Stimulated activated CD8-positive, alpha-beta memory T cell treated with anti-CD3 and anti-CD28 coated beads, Interleukin-4, amount 100 ng/mL, for 4 hours (primary cell): ENCODE measurements around the gene MAN2A1.

Experiments
- DNase-seq, 2 donors: peaks; one replicate each; pipeline ENCODE4 v3.0.0-alpha.2; 2020; ENCODE audit warnings: low read depth in 2 of 2, low spot score in 1 of 2

The MAN2A1 gene

GRCh38 chr5:109900461-109900860 is 210.7 kb downstream of the MAN2A1 start:
- DNase-seq, result no peak

GRCh38 chr5:109900911-109901627 is 211.3 kb downstream of the MAN2A1 start:
- no peak for DNase-seq

DNA sequence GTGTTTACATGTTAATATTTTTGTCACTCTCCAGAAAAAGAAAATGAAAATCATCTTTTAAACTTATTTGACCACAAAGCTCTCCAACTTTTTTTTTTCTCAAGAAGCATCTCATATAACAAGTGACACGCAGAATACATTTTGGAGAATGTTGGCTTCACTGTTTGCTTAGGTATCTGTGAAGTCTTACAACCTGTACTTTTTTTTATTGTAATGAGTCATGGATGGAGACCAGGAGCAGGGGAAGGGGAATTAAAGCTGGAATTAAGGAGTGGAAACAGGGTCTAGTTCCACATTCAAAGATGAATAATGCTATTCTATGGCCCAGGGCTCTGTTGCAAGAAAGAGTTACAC is 211.9 kb downstream of the MAN2A1 start:
- no peak for DNase-seq

DNA sequence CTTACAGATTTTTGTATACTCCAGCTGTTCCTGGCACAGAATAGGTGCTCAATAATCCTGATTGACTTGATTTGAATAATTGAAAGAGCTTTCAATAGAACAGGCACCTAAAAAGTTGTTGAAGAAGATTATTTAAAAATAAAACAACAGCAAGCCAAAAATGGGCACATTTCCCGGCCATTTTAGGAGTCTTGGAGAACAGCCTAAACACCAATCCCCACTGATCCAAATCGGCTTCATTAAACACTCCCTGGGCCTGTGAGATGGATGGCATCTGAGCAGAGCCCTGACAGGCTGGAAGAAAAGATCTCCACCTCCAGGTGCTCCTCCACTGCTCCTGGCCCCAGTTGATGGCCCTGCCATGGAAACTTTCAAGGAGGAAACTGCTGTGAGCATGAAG is 213.3 kb downstream of the MAN2A1 start:
- DNase-seq, result no peak

- no peak for DNase-seq
Observed at GRCh38 chr5:109905906-109906305, 216.2 kb downstream of the MAN2A1 start.

DNA sequence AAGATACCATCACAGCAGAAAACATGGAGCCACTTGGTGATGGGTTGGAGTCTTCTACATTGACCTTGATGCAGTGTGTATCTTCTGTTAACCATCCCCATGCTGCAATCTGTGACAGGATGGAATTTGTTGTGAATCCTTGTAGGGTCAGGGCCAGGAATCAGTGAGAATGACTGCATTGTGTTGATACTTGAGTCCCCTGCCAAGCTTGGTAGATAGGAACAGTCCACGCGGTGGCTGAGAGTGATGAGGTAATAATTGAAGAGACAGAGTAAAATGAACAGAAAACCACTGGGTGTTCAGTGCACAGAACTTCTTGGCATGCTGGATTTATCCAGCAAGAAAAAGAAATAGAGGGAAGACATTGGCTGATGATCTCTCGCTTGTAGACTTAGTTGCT is 217.5 kb downstream of the MAN2A1 start:
- no peak for DNase-seq

DNA sequence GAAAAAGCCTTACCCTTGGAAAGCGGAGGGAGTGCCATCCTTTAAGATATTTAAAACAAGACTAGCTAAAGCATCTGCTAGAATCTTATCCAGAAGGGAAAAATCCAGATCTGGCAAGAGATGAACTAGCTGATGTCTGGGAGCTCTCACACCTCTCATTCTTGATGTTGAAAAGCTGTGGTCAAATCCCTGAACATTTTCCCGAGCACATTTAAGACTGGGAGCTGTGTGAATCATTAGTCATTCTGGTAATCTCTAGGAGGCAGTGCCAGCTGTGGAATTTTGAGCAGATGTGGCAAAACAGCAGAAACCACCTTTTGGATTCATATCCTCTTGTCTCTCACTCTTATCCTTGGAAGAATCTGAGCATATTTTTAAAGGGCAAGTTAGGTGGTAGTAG is 218.0 kb downstream of the MAN2A1 start:
- no peak for DNase-seq

GRCh38 chr5:109908366-109908765 is 218.6 kb downstream of the MAN2A1 start:
- no peak for DNase-seq

- no peak for DNase-seq
Observed at GRCh38 chr5:109910874-109911273, 221.1 kb downstream of the MAN2A1 start.

DNA sequence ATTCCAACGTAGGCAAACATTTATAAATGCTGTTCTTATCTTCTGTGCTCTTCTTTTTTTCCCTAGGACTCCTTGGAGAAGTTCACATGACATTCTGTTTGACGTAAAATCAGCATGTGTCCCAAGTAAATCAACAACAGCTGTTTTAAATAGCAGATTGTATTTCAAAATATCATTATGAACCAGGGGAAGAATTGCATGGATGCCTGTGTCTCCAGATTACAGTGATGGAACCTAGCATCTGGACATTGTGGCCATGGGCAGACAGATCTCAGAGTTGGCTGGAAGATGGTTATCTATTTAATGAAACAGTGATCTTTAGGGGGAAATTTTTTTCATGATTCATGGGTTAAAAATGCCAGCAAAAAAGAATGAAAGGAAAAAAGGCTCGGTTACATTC is 222.0 kb downstream of the MAN2A1 start:
- DNase-seq, result no peak

GRCh38 chr5:109914906-109915305 is 225.2 kb downstream of the MAN2A1 start:
- no peak for DNase-seq

- DNase-seq, result no peak
Observed at GRCh38 chr5:109916481-109917153, 226.9 kb downstream of the MAN2A1 start.
